ENCODE results near the gene SERPINH1.

Gene SERPINH1

GRCh38 chr11:75533896-75534258, 28.2 kb upstream of the SERPINH1 start:
- no peak for DNase-seq

GRCh38 chr11:75534259-75535069, 27.6 kb upstream of the SERPINH1 start:
- no peak for DNase-seq

DNA sequence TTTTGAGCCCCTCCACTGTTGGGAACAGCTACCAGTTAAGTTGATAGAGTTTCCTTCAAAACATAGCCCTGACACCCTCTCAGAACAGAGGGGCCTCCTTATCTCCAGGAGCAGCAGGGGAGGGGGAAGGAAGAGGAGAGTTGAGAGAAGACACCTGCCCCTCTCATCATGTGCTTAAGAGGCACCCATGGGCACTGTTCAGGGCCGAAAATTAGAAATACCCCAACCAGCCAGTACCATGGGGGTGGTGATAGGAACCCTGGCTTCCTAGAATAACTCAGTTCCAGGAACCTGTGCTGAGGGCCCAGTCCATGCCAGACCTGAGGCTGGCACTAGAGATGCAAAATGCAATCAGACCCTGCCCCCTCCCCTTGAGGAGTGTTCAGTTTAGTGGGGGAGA, 27.0 kb upstream of the SERPINH1 start:
- no peak for DNase-seq

- peak in 1 of 2 experiments; percentile 43 for DNase-seq
These were observed 25.0 kb upstream of the SERPINH1 start for GRCh38 chr11:75536786-75537641.

- no peak for DNase-seq
These were observed 24.3 kb upstream of the SERPINH1 start for GRCh38 chr11:75537740-75538139.

GRCh38 chr11:75538150-75538942, 23.7 kb upstream of the SERPINH1 start:
- DNase-seq: no peak

DNA sequence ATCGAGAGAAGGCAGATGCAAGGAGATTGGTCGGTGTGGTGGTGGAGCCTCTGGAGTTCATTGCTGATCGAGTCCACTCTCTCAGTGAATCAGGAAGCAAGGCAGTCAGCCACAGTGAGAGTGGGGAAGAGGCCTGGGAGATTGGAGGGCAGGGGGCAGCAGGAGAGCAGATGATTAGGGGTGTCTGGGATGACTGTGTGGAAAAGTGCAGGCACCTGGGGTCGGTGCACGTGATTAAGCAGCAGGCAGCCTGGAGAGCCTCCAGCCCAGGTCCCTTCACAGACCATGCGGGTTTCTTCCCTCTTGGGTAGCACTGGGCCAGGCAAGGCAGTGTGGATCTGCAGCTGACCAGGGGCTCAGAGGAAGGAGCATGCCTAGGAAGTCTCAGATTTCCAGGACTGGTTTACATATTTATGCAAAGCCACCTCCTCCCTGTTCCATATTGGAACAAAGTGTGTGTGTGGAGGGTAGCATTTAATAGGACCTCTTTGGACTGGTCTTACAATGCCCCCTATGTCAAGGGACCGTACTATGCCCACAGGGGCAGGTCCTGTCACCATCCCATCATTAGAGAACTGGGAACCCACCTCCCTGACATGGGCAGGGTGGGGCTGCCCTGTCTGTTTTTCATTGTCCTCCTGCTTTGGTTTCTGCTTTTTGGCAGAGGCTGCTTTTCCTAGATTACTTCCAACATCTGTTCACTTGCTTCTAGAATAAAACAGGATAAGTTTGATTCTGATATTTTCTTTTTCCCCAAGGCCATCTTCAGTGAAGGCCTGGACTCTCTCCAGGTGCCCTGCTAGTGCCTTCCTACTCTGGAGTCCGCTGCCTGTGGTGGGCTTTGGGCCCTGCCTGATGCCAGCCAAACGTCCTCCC, 22.4 kb upstream of the SERPINH1 start:
- no peak for DNase-seq

GRCh38 chr11:75541193-75542087, 20.6 kb upstream of the SERPINH1 start:
- no peak for DNase-seq

- DNase-seq: no peak
These were observed 20.0 kb upstream of the SERPINH1 start for GRCh38 chr11:75542088-75542438.

- DNase-seq: no peak
These were observed 18.2 kb upstream of the SERPINH1 start for GRCh38 chr11:75543806-75544205.

- no peak for DNase-seq
These were observed 14.9 kb upstream of the SERPINH1 start for GRCh38 chr11:75547177-75547576.

DNA sequence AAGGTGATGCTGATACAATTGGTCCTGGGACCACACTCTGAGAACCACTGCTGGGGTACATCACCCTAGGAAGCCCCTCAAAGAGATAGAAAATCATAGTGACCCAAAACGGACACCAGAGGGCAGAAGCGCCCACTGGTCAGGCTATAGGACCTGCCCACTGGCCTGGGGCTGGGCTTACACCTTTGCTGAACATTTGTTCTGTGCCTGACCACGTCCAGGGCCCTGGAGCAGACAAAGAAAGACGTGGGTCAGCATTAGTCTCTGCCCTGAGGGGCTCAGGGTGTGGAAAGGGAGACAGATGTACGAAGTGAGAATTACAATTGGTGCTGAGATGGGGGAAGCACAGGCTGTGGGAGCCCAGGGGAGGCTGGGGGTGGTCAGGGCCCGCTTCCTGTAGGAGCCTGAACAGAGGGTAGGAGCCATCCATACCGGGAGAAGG, 14.4 kb upstream of the SERPINH1 start:
- no peak for DNase-seq

GRCh38 chr11:75548595-75549272, 13.3 kb upstream of the SERPINH1 start:
- no peak for DNase-seq

GRCh38 chr11:75549370-75549958, 12.6 kb upstream of the SERPINH1 start:
- DNase-seq: no peak

GRCh38 chr11:75553182-75553581, 8.9 kb upstream of the SERPINH1 start:
- no peak for DNase-seq

DNA sequence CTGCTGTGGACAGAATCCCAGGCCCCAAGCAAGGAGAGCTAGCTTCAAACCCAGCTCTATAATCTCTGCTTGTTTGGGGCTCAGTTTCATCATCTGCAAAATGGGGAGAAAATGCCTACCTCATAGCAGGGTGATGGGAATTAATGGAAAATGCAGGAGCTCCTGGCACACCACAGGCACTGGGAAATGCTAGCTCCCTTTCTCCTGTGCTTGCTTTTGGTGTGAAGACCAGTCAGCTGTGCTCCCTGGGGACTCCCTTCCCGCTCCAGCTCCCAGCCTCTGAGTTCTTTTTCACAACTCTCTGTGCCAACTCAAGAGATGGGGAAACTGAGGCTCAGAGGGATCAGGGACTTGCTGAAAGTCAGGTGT, 8.2 kb upstream of the SERPINH1 start:
- no peak for DNase-seq

DNA sequence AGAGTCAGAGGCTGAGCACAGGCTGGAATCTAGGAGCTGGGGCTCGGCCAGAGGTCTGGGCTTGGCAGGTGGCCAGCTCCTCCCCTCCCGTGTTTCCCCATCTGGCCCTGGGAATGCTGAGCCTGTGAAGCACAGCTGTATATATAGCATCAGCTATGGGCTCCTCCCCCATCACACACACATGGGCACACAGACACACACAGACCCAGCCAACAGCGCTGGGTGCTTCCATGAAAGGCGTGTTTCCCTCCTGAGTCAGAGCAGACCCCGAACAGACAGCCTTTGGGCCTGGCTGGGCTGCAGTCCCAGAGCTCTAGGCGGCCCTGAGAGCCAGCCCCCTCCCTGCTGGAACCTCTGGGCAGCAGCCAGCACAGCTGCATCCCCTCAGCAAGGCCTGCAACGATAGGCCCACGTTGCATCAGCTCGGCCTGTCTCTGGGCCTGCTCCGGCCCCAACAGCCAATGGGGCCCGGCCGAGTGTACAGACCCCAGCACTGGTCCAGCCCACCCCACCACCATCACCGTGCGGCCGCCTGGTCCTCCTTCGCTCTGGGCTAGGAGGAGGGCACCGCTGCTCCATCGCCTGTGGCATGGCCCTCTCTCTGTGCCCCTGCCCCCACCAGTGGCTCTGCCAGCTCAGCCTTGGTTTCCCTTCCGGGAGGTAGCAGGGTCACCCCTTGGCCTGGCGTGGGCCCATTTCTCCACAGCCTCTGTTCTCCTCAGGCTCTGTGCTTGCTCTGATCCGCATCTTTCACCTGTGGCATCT, 7.6 kb upstream of the SERPINH1 start:
- no peak for DNase-seq

DNA sequence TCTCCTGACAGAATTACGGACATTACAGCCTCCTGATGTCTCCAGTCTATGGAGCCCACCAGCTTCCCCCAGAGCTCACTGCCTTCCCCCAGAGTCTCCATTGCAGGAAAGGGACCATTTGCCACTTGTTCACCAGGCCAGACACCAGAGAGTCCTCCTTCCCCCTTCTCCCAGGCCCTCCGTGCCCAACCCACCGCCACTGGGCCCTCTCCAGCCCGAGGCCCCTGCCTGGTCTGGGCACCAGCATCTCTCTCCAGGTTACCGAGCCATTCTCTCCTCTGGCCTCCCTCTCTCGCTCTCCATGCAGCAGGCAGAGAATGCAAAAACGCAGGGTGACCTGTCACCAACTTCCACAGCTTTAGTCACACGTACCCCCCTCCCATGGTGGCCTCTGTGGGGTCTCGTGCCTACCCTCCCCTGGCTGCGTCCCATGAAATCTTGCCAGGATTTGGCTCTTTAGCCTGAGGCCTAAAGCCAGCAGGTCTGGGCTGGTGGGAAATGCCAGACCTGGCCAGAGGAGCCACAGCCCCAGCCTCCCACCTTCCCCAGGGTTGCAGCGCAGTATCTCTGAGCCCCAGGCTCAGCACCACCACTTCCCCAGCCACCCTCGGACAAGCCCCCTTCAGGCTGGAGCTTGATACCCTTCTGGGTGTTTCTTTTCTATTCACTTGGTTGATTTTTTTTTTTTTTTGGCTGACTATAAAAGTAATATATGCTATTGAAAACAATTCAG, 6.8 kb upstream of the SERPINH1 start:
- DNase-seq: no peak

DNA sequence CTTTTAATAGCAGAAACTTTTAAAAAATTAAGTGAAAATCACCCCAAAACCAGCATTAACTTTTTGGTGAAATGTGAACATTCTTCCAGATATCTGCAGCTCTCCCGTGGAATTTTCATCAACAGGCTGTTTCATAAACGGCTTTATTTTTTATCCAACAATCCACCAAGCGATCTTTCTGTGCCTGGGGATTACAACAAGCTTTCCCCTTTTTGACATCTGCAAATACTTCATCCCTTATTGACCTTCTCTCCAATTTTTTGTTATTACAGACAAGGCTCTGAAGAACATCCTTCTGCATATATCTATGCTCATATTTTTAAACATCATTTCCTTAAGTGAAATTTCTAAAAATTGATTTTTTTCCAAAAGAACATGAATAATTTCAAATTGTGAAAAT, 5.8 kb upstream of the SERPINH1 start:
- no peak for DNase-seq
